GM19193 (cell line): ENCODE measurements around the gene PACS1.

Experiments used
- POLR2A ChIP-seq: IDR thresholded peaks from 4 replicates; pipeline ENCODE4 v1.6.1; 2011; ENCODE audit not compliant: insufficient read depth, insufficient read length; ENCODE audit errors: extremely low read depth

PACS1 gene

GRCh38 chr11:66082946-66083698 lies 13.1 kb downstream of the PACS1 start:
- TF ChIP-seq POLR2A, result no peak

DNA sequence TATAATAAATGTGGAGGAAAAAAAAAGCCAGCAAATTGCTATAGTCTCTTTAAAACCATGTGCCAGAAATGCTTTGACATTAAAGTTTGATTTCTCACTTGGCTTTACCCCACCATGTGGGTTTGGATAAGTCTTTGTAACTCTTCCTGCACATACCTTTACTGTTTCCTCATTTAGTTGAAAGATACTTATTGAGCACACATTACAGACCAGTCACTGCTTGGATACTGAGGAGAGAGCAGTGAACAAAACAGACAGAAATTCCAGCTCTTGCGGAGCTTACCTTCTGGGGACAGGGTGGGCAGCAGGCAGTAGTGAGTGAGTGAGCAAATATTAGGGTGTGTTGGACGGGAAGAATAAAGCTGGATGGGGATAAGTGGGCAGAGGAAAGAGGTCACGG lies 13.7 kb downstream of the PACS1 start:
- TF ChIP-seq POLR2A, result no peak

DNA sequence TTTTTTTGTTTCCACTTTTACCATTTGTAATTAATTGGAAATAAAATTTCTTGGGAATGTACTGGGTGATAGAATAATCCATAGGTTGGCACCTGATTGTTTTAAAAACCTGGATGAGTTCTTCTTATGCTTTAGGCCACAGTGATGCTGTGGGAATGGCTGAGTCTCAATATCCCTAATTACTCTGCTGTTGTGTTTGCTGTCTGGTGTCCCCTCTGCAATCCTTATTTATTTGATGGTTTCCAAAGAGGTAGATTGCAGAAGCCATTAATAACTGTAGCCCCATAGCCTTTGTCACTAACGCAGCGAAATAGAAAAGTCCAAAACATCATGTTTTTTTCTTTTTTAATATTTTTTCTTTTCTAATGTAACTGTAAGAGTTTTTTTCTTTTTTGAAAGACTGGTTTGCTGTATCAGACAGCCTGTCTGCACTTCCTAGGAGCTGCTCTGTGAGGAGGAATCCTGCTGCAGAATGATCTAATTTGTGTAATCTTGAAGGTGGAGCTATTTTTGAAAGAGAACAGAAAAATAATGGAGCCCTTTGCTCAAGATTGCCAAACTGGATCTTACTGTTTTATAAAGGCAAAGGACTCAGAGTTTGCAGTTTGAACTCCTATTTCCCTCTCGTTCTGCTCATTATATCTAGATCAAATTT lies 14.9 kb downstream of the PACS1 start:
- TF ChIP-seq POLR2A, result no peak

- no peak for TF ChIP-seq POLR2A
Observed at GRCh38 chr11:66087148-66087908, 17.3 kb downstream of the PACS1 start.

DNA sequence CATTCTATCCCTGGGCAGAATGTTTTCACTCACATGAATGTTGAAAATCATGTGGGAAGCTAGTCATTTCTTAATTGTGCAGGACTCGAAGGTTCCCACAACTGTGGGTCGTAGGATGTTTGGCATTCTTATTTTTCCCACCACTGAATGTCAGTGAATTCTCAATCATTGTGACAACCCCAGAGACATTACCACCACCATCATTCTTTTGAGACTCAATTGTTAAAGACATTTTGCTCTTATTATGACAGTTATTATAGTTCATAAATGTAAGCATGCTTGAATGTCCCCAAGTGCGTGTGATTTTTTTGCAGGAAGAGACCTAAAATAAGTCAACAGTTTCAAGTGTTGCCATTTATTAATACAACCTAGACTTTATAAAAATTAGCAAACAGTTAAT lies 19.0 kb downstream of the PACS1 start:
- no peak for TF ChIP-seq POLR2A

- TF ChIP-seq POLR2A, result no peak
Observed at GRCh38 chr11:66090288-66090687, 20.2 kb downstream of the PACS1 start.

GRCh38 chr11:66100272-66101065 lies 30.4 kb downstream of the PACS1 start:
- TF ChIP-seq POLR2A, result peak; percentile 37

DNA sequence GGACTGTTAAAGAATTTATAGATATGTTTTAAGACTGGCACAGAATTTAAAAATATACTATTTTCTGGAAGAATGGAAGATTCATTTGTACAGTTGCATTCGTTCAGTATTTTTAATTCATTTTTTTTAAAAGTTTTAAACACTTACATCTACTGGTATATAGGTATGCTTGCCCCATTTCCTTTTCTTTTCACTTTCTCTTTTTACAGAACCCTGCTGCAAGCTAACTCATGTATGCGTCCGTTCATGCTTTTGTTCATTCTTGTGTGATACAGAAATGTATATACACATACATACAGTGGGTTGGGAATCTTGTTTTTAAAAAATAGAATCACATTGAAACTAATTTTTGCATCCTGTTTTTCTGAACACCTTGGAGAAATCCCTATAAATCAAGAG lies 31.0 kb downstream of the PACS1 start:
- TF ChIP-seq POLR2A, result no peak

DNA sequence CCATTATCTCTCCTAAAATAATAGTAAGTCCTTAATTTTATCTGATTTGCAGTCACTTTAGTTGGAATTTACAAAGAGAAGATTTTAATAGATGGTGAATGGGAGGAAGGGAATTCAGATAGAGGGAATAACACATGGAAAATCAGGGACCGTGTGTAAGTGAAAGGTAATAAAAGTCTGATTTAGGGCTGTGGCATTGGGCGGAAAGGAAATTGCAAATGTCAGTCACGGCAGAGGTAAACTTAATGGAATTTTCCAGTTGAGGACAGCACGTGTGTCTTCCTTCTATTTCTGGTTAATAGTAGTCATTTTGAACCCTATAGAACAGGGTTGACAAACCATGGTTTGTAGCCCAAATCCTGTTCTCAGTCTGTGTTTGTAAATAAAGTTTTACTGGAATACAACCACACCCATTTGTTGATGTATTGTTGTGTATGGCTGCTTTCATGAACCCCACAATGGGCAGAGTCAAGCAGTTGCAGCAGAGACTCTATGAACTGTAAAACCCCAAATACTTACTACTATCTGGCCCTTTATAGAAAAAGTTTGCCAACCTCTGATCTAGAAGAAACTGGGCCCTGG lies 34.1 kb downstream of the PACS1 start:
- no peak for TF ChIP-seq POLR2A

GRCh38 chr11:66106786-66107599 lies 36.9 kb downstream of the PACS1 start:
- no peak for TF ChIP-seq POLR2A

- TF ChIP-seq POLR2A, result no peak
Observed at GRCh38 chr11:66107600-66108510, 37.8 kb downstream of the PACS1 start.

- no peak for TF ChIP-seq POLR2A
Observed at GRCh38 chr11:66109294-66109693, 39.2 kb downstream of the PACS1 start.

DNA sequence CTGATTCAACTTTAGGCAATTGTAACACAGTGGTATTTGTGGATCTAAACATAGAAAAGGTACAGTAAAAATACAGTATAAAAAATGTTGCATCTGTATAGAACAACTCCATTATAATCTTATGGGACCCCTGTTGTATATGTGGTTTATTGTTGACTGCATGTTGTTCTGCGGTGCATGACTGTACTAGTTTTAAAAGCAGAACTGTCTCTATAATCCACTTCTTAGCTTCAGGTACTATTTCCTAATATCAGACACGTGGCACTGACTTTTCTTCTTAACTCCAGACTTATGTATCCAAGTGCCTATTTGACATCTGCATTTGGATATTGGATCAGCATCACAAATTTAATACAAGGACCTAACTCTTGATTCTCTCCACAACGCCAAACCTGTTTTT lies 41.1 kb downstream of the PACS1 start:
- TF ChIP-seq POLR2A, result no peak
